IMR-90 (cell line): ENCODE results near the gene ZBTB22. TPM values are rescaled to one million over a fixed set of nuclear protein-coding genes. Genes with fewer than 3 reads are reported as not detected.

Experiments used
- ATAC-seq: fragments of 200-7000 bp; cut with Tn5 transposase; 2 replicates; pipeline ENCODE4 v1.9.1; 2020; ENCODE audit warnings: low read depth, mild to moderate bottlenecking, moderate library complexity
- BruUV-seq: library from RNA; stranded (reverse); fragments of 400-500 nt; replicated peaks from 2 replicates; lab custom pipeline; 2021; lab: Mats Ljungman, UMichigan
- CTCF ChIA-PET: fragments of 300-600 bp; formaldehyde crosslinking; extraction: SDS; loops from one replicate; lab custom pipeline; 2021; ENCODE audit warnings: antibody characterized with exemption; lab: Yijun Ruan, JAX
- POLR2A ChIA-PET: fragments of 300-600 bp; sonication (Branson Sonifier 250); formaldehyde crosslinking; loops from one replicate; lab custom pipeline; 2022; ENCODE audit warnings: antibody characterized with exemption; ENCODE audit not compliant: unreplicated experiment; lab: Charles Lee
- DNase-seq: peaks from one replicate; pipeline ENCODE4 v3.0.0; 2013
- H2AFZ ChIP-seq: replicated peaks from 2 replicates; pipeline ENCODE3; 2013; ENCODE audit warnings: low read length, mild to moderate bottlenecking; ENCODE audit not compliant: poor library complexity
- H2AK5ac ChIP-seq: 2 replicates; pipeline ENCODE4 v1.6.1; 2013; ENCODE audit warnings: low read depth, low read length, inconsistent platforms
- H2AK9ac ChIP-seq: replicated peaks from 2 replicates; pipeline ENCODE3; 2013; ENCODE audit warnings: mild to moderate bottlenecking, low read depth, low read length, moderate library complexity; ENCODE audit not compliant: poor library complexity
- H2BK120ac ChIP-seq: 2 replicates; pipeline ENCODE4 v1.6.1; 2013; ENCODE audit warnings: low read depth, low read length, inconsistent platforms
- H2BK15ac ChIP-seq: 3 replicates; pipeline ENCODE4 v1.6.1; 2013; ENCODE audit warnings: low read depth, low read length, inconsistent platforms
- H2BK20ac ChIP-seq: 2 replicates; pipeline ENCODE4 v1.6.1; 2013; ENCODE audit warnings: low read depth, mild to moderate bottlenecking, inconsistent platforms, low read length, moderate library complexity
- H2BK5ac ChIP-seq: 2 replicates; pipeline ENCODE4 v1.6.1; 2013; ENCODE audit warnings: mild to moderate bottlenecking, low read depth, low read length, inconsistent platforms; ENCODE audit not compliant: poor library complexity, severe bottlenecking
- H3K14ac ChIP-seq: replicated peaks from 2 replicates; pipeline ENCODE4 v1.6.1; 2013; ENCODE audit warnings: low read depth, low read length, inconsistent platforms
- H3K18ac ChIP-seq: 2 replicates; pipeline ENCODE4 v1.6.1; 2013; ENCODE audit warnings: low read depth, low read length, control low read depth
- H3K23ac ChIP-seq: 2 replicates; pipeline ENCODE4 v1.6.1; 2013; ENCODE audit warnings: low read depth, low read length, inconsistent platforms
- H3K27ac ChIP-seq: 2 replicates; pipeline ENCODE4 v1.5.1; 2013; ENCODE audit warnings: mild to moderate bottlenecking, control low read depth, low read length; ENCODE audit not compliant: insufficient read depth
- H3K27me3 ChIP-seq: 2 replicates; pipeline ENCODE4 v1.6.1; 2013; ENCODE audit warnings: low read length; ENCODE audit not compliant: control insufficient read depth, insufficient read depth
- H3K36me3 ChIP-seq: 2 replicates; pipeline ENCODE4 v1.6.1; 2013; ENCODE audit warnings: low read length, mixed read lengths; ENCODE audit not compliant: control insufficient read depth, insufficient read depth
- H3K4ac ChIP-seq: 2 replicates; pipeline ENCODE4 v1.6.1; 2013; ENCODE audit warnings: low read depth, low read length, inconsistent platforms
- H3K4me1 ChIP-seq: 2 replicates; pipeline ENCODE4 v1.6.1; 2013; ENCODE audit warnings: low read length, mixed read lengths; ENCODE audit not compliant: control insufficient read depth, insufficient read depth
- H3K4me2 ChIP-seq: 2 replicates; pipeline ENCODE4 v1.6.1; 2013; ENCODE audit warnings: low read depth, mild to moderate bottlenecking, control low read depth, low read length, moderate library complexity
- H3K4me3 ChIP-seq: 2 replicates; pipeline ENCODE4 v1.5.1; 2013; ENCODE audit warnings: low read depth, mild to moderate bottlenecking, control low read depth, low read length, moderate library complexity; ENCODE audit not compliant: insufficient read depth
- H3K56ac ChIP-seq: 2 replicates; pipeline ENCODE4 v1.6.1; 2013; ENCODE audit warnings: low read length, inconsistent platforms; ENCODE audit not compliant: insufficient read depth; ENCODE audit errors: extremely low read depth
- H3K79me1 ChIP-seq, 2 experiments: 2 replicates each; pipeline ENCODE4 v1.6.1; 2013; ENCODE audit warnings: low read length in 2 of 2, inconsistent platforms in 1 of 2, low read depth in 1 of 2
- H3K9ac ChIP-seq: 2 replicates; pipeline ENCODE4 v1.6.1; 2013; ENCODE audit warnings: low read depth, low read length, control low read depth
- H3K9me1 ChIP-seq: 2 replicates; pipeline ENCODE4 v1.6.1; 2013; ENCODE audit warnings: low read length, inconsistent platforms; ENCODE audit not compliant: insufficient read depth
- H3K9me3 ChIP-seq: 2 replicates; pipeline ENCODE4 v1.6.1; 2013; ENCODE audit warnings: low read length; ENCODE audit not compliant: control insufficient read depth, insufficient read depth
- H4K20me1 ChIP-seq: 2 replicates; pipeline ENCODE4 v1.6.1; 2013; ENCODE audit warnings: low read length, inconsistent platforms; ENCODE audit not compliant: insufficient read depth
- H4K5ac ChIP-seq: 2 replicates; pipeline ENCODE4 v1.6.1; 2013; ENCODE audit warnings: mild to moderate bottlenecking, low read depth, low read length, control low read depth
- H4K8ac ChIP-seq, 2 experiments: 2 replicates each; pipeline ENCODE4 v1.6.1; 2013; ENCODE audit warnings: low read depth in 2 of 2, low read length in 2 of 2, control low read depth in 1 of 2, inconsistent platforms in 1 of 2
- H4K91ac ChIP-seq: 2 replicates; pipeline ENCODE4 v1.6.1; 2013; ENCODE audit warnings: low read depth, low read length, inconsistent platforms; ENCODE audit not compliant: insufficient read depth
- BHLHE40 ChIP-seq: fragments of 150-350 bp; IDR thresholded peaks from 2 replicates; pipeline ENCODE4 v1.6.1; 2016; ENCODE audit warnings: mild to moderate bottlenecking, low read depth, low read length
- CEBPB ChIP-seq: IDR thresholded peaks from 2 replicates; pipeline ENCODE4 v1.6.1; 2012; ENCODE audit warnings: low read depth, low read length, improper control_type of control experiment
- CHD1 ChIP-seq: IDR thresholded peaks from 2 replicates; pipeline ENCODE4 v1.6.1; 2012; ENCODE audit warnings: low read depth, low read length, improper control_type of control experiment
- CTCF ChIP-seq: conservative IDR thresholded peaks from 2 replicates; pipeline ENCODE4 v1.5.1; 2012; ENCODE audit warnings: mild to moderate bottlenecking, low read depth, low read length, improper control_type of control experiment
- FOS ChIP-seq: fragments of 150-350 bp; IDR thresholded peaks from 2 replicates; pipeline ENCODE4 v1.6.1; 2016; ENCODE audit warnings: low read depth, low read length
- MAFK ChIP-seq: IDR thresholded peaks from 2 replicates; pipeline ENCODE4 v1.6.1; 2012; ENCODE audit warnings: low read depth, low read length, improper control_type of control experiment
- MXI1 ChIP-seq: IDR thresholded peaks from 2 replicates; pipeline ENCODE4 v1.6.1; 2012; ENCODE audit warnings: low read depth, mild to moderate bottlenecking, low read length, moderate library complexity, borderline replicate concordance
- POLR2A ChIP-seq: IDR thresholded peaks from 2 replicates; pipeline ENCODE4 v1.6.1; 2012; ENCODE audit warnings: mild to moderate bottlenecking, low read depth, low read length
- RAD21 ChIP-seq: IDR thresholded peaks from 2 replicates; pipeline ENCODE4 v1.6.1; 2012; ENCODE audit warnings: low read length, improper control_type of control experiment
- RCOR1 ChIP-seq: IDR thresholded peaks from 2 replicates; pipeline ENCODE4 v1.6.1; 2012; ENCODE audit warnings: mild to moderate bottlenecking, low read length, improper control_type of control experiment; ENCODE audit not compliant: insufficient replicate concordance
- RFX5 ChIP-seq: IDR thresholded peaks from 2 replicates; pipeline ENCODE4 v1.8.0; 2012; ENCODE audit warnings: low read depth, mild to moderate bottlenecking, low read length, moderate library complexity
- USF2 ChIP-seq: fragments of 150-350 bp; IDR thresholded peaks from 2 replicates; pipeline ENCODE4 v1.6.1; 2017; ENCODE audit warnings: mild to moderate bottlenecking, antibody characterized with exemption, low read length, low read depth
- WGBS, 2 experiments: methylation state at CpG; one replicate each; pipeline versions ENCODE4 v1.1.5 to v1.1.7; 2013; ENCODE audit warnings: missing lambda C conversion rate in 2 of 2; ENCODE audit not compliant: insufficient read length in 1 of 2; ENCODE audit errors: extremely low coverage in 2 of 2; 5-methylcytosine and 5-hydroxymethylcytosine counted together
- dilution Hi-C: fragments of 300-500 bp; cut with HindIII; formaldehyde crosslinking; loops from one replicate; pipeline ENCODE4 v1.14.3; 2018; ENCODE audit warnings: low sequenced_read_pairs; ENCODE audit not compliant: unreplicated experiment
- in situ Hi-C: fragments of 300-500 bp; cut with MboI; formaldehyde crosslinking; loops from 3 replicates; pipeline ENCODE4 v1.14.3; 2019; ENCODE audit warnings: low sequenced_read_pairs, inconsistent platforms, mixed read lengths
- intact Hi-C: fragments of 100-400 bp; cut with micrococcal nuclease; formaldehyde crosslinking; loops from 2 replicates; pipeline ENCODE4 v1.10.0; 2022
- polyA plus RNA-seq, 3 experiments: library from polyadenylated mRNA; depleted of rRNA; stranded (reverse); fragments of >200 nt; gene quantifications; 2 replicates each; pipeline ENCODE4 v1.2.3, GENCODE V29; 2012; ENCODE audit warnings: low replicate concordance in 1 of 3
- total RNA-seq: library from RNA; depleted of rRNA; stranded (reverse); fragments of >200 nt; gene quantifications from 2 replicates; pipeline ENCODE4 v1.2.3, GENCODE V29; 2012

The ZBTB22 gene
- total and polyA plus RNA-seq, 2 of the 4 experiments (the other 2 are of a cell fraction) = 6.8 to 13.0 TPM

GRCh38 chr6:33288921-33289783 lies 28.4 kb downstream of the ZBTB22 start, which contains the start of the genes PFDN6 and WDR46:
Gene PFDN6 (plus strand): TSS chr6:33289601. CDS start chr6:33289857, 256 bp downstream.
Gene WDR46 (minus strand): TSS chr6:33289239. CDS start chr6:33289170, 69 bp downstream.
- Histone ChIP-seq H3K4me1 (peaks cover 7% of the 10 kb centered on the region), H2BK120ac (peak within 1 kb of the TSS; percentile 87; the same call in 1 of the 2 replicates), H2BK15ac (peak within 1 kb of the TSS; percentile 43; the same call in 1 of the 3 replicates), H3K4me2 (peak within 1 kb of the TSS; percentile 97), H3K9me1 (peaks cover 3% of the 10 kb centered on the region; the same call in 1 of the 2 replicates), H4K5ac (peak within 1 kb of the TSS; percentile 73), H3K9ac (peak within 1 kb of the TSS; percentile 93), H3K36me3 (peaks cover 42% of the 10 kb centered on the region), H3K56ac (peak within 1 kb of the TSS; percentile 82), H2BK20ac (peak within 1 kb of the TSS; percentile 80; the same call in 1 of the 2 replicates), H2BK5ac (peak within 1 kb of the TSS; percentile 89), H4K20me1 (no peaks in the 10 kb centered on the region), H3K4me3 (peak within 1 kb of the TSS; percentile 84), H4K91ac (peak within 1 kb of the TSS; percentile 62), H2AFZ (peak within 1 kb of the TSS; percentile 94), H3K9me3 (no peaks in the 10 kb centered on the region), H3K27ac (peak within 1 kb of the TSS; percentile 84), H2AK5ac (peak within 1 kb of the TSS; percentile 94), H3K23ac (peak within 1 kb of the TSS; percentile 86; the same call in 1 of the 2 replicates), H4K8ac (peak within 1 kb of the TSS; percentile 53 to 94), H3K18ac (peak within 1 kb of the TSS; percentile 68), H3K27me3 (no peaks in the 10 kb centered on the region), H3K14ac (peak within 1 kb of the TSS; percentile 77), H2AK9ac (peak within 1 kb of the TSS; percentile 99), H3K79me1 (peaks cover 27 to 53% of the 10 kb centered on the region in 2 experiments), H3K4ac (peak within 1 kb of the TSS; percentile 88)
- ChIA-PET POLR2A (interaction anchor here (0.5 to 1.3 kb wide), 4 partner anchors 9 to 850 kb away, joined by 3 to 10 read pairs (median 4); partner anchors contain the start of gene ZBTB22), CTCF (interaction anchor here (0.8 to 1.5 kb wide), 2 partner anchors 10 kb away, joined by 3 to 5 read pairs; partner anchors contain the start of gene RGL2)
- no TSS peak for BruUV-seq
- peak; percentile 88 for DNase-seq
- peak; percentile 97 for ATAC-seq
- in situ Hi-C loops = no loop called here
- intact Hi-C loops = no loop called here
- TF ChIP-seq USF2 (peak; percentile 21; the same call in 1 of the 2 replicates), RAD21 (no peak), CTCF (no peak), FOS (no peak), POLR2A (0 out of 2 replicates have a peak, but pooled peaks have one; percentile 15), BHLHE40 (peak; percentile 70; the same call in 1 of the 2 replicates), RCOR1 (no peak), CHD1 (no peak), MXI1 (peak; percentile 99), MAFK (no peak), RFX5 (no peak), CEBPB (peak; percentile 63; the same call in 1 of the 2 replicates)
- 0% methylated on average over 22 of the region's 43 CpGs; no CpG with 5 or more reads in 1 of the 2 experiments for WGBS, 2 experiments
- dilution Hi-C loops = no loop called here
